Measurements from ENCODE around the gene TULP3.
A peak's percentile ranks its signal among the peaks of the same experiment; 100 is the strongest.

The TULP3 gene

DNA sequence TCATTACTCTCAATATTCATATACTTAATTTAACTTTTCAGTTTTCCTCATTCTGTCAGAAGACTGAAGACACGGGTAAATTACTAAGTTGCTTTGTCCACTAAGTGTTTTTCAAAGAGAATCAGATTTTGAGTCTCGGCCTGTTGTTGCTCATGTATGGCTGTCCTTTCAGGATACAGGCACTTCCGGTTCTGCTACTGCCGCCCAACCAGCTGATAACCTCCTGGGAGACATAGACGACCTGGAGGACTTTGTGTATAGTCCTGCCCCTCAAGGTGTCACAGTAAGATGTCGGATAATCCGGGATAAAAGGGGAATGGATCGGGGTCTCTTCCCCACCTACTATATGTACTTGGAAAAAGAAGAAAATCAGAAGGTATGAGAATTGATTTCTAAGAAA is 40.2 kb downstream of the TULP3 start:
- peak; percentile 49 for DNase-seq (ENCODE audit: low spot score)

DNA sequence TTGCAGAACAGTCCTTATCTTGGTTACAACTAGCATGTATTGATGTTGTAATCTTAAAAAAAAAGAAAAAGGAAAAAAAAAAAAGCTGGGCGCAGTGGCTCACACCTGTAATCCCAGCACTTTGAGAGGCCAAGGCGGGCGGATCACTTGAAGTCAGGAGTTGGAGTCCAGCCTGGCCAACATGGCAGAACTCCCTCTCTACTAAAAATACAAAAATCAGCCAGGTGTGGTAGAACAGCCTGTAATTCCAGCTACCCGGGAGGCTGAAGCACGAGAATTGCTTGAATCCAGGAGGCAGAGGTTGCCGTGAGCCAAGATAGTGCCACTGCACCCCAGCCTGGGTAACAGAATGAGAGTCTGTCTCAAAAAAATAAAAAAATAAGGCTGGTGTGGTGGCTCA is 42.9 kb downstream of the TULP3 start:
- DNase-seq (ENCODE audit: low spot score): no peak

DNA sequence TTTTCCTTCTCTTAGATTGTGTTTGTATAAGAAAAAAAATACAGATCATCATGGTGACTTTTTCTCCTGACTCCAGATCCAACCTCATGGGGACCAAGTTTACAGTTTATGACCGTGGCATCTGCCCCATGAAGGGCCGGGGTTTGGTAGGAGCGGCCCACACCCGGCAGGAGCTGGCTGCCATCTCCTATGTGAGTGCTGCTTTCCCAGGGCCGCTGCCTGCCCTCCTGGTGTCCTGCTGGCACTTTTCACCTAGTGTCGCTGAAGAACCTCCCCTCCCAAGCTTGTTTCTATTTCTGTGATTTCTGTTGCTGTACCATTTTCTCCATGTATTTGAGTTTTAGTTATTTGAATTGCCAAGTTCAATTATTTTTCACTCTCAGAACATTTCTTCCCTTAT is 43.7 kb downstream of the TULP3 start:
- DNase-seq (ENCODE audit: low spot score): no peak

DNA sequence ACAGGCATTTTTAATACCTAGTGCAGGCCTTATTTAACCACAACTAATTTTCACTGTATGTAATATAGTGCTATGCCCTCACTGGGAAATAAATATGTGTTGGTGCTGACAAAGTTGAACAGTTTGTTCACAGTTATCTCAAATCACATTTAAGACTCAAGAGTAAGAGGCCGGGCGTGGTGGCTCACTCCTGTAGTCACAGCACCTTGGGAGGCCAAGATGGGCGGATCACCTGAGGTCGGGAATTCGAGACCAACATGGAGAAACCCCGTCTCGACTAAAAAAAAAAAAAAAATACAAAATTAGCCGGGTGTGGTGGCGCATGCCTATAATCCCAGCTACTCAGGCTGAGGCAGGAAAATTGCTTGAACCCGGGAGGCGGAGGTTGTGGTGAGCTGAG is 45.6 kb downstream of the TULP3 start:
- DNase-seq (ENCODE audit: low spot score): no peak

DNA sequence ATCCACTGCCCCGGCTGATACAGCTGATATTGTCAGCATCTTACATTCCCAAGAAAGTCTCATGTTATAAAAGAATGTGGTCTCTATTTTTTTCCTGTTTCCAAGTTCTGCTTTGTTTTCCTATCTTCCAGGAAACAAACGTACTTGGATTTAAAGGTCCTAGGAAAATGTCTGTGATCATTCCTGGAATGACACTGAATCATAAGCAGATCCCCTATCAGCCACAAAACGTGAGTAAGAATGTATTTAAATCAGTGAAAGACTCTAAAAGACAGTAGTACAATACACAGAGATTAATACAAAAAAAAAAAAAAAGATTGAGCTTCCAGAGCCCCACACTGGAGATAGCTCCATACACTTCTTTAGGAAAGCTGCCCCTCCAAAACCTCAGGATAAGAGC is 46.8 kb downstream of the TULP3 start:
- no peak for DNase-seq (ENCODE audit: low spot score)

DNA sequence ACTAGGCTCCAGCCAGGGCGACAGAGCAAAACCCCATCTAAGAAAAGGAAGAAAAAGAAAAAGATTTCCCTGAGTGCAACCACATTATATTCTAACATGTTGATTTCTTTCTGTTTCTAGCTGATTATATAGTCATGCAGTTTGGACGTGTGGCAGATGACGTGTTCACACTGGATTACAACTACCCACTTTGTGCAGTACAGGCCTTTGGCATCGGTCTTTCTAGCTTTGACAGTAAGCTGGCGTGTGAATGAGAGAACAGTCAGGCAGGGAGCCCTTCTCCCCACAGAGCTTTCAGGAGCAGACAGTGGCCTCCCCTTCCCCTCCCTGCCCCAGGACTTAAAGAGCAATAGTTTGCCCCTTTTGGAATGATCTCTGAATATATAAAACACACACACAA is 48.5 kb downstream of the TULP3 start:
- DNase-seq (ENCODE audit: low spot score): no peak

DNA sequence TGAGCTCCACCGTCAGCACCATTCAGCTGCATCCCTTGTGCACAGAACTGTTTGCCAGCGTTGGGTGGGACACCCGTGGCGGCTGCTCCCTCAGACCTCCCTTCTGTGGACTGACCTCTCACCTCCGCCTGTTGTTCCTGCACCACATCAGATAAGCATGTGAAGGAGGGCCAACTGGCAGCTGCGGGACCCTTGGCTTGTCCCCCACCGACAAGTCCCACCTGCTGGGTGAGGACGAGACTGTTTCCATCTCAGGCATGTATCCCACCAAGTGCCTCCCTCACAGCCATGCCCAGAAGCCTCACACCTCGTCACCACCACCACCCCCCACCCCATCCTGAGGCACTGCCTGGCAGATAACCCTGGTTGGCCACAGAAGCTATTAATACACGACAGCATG is 49.9 kb downstream of the TULP3 start:
- no peak for DNase-seq (ENCODE audit: low spot score)

DNA sequence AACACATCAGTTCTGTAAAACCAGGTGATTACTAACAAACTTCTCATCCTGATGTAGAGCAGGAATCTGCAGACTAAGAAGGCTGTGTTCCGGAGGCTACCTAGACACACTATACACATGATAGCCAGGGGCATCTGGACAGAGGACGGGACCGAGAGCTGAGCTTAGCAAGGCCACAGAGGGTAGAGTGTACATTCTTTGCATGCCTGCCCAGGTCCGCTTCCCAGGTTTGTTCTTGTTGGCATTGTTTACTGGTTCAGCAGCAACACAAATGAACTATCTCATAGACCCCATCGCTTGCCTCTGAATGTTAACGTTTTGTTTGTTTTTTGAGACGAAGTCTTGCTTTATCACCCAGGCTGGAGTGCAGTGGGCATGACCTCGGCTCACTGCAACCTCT is 50.8 kb downstream of the TULP3 start:
- no peak for DNase-seq (ENCODE audit: low spot score)

DNA sequence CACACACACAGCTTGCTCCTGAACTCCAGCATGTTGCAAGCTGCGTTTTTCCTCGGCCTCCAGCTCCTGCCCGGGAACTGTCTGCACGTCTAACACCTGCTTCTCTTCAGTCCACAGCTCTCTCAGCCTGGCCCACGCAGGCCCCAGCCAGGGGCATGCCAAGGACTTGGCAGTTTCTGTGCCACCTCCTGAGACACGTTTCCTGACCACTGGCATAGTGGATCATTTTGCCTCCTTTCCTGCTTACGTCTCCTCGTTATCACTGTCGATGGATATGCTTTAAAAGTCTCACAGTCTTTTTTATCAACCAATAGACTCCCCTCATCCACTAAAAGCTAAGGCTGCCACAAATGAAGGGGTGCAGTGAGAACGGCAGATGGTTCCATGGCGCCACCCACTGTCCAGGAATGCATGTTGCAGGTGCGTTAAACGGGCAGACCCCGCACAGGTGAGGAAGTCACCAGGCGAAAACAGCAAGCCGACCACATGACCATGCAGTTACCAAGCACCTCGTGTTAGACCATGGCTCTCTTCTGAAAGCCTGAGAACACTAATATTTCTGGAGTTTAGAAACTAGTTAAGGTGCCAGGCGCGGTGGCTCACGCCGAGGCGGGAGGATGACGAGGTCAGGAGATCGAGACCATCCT is 53.8 kb downstream of the TULP3 start:
- no peak for DNase-seq (ENCODE audit: low spot score)

DNA sequence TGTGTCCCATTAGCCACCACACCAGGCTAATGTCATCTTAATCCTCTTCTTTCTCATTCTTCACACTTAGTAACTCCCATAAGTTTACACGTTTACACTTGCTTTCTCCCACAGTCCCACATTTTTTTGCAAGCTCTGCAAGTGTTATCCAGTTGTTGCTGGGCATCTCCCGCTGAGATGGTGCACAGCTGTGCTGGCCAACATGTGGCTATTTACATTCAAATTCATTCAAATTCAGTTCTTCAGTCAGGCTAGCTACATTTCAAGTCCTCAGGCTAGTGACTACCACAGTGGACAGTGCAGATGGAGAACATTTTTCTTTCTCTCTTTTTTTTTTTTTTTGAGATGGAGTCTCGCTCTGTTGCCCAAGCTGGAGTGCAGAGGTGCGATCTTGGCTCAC is 58.7 kb downstream of the TULP3 start:
- no peak for DNase-seq (ENCODE audit: low spot score)

DNA sequence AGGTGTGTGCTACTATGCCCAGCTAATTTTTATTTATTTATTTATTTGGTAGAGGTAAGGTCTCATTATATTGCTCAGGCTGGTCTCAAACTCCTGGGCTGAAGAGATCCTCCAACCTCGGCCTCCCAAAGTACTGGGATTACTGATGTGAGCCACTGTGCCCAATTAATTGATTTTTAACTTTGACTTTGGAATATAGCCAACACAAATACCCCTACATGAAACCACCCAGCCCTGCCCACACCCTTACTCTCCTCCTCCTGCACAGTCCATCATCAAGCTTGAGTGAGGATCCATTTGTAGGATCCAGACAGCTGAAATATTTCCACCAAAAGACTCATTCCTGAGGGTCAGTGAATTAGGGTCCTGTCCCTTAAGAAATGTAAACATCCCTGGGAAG is 65.2 kb downstream of the TULP3 start:
- no peak for DNase-seq (ENCODE audit: low spot score)

DNA sequence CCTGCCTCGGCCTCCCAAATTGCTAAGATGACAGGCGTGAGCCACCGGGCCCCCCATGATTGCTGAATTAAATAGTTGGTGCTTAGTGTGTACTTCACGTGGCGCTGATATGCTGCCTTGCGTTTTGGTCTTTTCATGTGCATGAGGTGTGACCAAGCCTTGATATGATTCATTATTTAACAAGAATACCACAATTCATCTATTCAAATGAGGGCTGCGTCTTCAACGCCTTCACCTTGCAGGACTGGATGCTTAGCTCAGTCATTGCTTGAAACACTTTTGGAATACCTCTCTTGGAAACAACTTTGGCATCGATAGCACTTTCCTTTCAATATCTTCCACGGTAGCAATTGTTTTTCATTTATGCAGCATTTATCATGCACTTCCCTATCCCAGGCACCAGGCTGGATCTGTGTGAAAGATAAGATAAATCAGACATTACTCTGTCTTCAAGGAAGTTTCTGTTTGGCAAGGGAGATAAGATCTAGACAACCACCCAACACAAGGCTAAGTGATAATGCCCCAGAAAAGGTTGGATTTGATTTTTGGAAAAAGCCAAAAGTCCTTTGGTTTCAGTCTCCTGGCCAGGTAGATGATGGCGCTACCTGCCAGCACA is 67.2 kb downstream of the TULP3 start:
- no peak for DNase-seq (ENCODE audit: low spot score)

DNA sequence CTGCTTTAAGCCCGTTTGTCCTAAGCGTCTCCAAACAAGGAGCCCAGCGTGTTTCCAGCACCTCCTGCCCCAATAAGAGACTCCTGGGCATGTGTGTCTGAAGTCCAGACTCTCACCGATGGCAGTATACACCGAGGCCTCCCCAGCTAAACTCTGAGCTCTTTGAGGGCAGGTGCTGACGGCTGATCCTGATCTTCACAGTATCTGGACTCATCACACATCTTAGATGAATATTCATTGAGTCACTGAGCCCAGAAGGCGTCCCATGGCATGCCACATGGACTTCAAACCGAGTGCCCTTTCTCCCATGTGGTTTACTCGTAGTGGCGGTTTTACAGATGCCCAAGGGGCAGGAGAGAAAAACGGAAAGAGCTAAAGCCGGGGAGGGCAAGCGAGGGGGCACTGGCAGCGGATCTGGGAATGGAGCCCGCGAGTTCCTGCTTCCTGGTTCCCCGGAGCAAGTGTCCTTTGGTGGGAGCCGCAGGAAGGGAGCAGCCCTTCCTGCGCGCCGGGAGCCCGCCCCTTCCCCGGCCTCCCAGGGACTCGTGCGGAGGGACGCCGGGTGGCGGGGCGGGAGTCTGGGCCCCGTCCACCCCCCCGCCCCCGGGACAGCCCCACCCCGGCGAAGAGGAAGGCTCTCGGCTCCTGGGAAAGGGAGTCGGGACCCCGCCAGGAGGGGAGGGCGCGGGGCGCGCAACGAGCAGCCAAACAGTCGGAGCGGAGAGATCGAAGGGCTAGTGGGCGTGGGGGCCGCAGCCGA is 67.9 kb downstream of the TULP3 start:
- peak; percentile 70 for DNase-seq (ENCODE audit: low spot score)

DNA sequence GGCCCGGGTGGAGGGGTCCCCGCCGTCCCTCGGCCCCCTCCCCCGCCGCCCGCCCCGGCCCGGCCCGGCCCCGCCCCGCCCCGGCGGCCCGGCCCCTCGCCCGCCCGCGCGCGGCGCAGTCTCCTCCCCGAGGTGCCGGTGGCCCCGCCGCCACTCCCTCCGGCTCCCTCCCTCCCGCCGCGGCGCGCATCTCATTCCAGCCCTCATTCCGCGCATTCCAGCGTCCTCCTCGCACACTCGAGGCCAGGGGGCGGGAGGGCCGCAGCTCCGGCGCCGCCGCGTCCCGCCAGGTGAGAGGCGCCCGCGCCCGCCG is 68.5 kb downstream of the TULP3 start, which contains the start of gene TEAD4:
Gene TEAD4, plus strand, starts transcription at position 206 of the 313 bp plus-strand sequence.
- DNase-seq (ENCODE audit: low spot score): no peak

DNA sequence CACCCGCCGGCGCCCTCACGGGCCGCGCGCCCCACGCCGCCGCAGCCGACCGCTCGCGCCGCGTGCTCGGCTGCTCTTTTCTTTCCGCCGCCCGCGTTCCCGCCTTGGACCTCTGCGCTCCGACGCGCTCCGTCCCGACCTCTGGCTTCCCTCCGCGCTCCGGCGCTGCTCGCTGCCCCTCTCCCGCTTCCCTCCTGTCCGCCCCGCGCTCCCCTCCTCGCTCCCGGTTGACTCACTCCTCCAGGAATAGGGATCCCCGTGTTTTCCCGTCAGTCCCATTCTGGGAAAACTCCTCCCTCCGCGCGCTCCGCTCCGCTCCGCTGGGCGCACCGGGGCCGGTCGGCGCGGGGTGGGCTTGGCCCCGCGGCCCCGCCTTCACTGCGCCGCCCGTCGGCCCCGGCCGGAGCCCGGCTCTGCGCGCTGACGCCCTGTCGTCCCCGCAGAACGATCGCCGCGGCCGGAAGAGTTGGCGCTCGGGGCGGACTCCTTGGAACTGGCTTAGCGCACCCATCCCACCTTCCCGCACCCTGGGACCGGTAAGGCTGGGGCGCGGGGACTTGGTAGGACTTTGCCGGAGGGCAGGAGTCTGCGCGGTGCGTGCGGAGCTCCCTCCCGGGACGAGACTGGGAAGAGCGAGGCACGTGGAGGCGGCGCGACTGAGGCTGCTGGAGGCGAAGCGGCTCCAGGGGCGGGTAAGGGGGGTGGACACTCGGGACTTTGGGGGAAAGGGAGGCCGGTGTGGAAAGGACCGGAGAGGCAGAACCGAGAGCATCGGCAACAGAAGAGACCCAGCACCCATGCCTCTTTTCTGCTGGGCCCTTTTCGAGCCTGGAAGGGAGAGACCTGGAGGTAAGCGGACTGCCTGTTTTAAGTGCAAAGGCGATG is 69.1 kb downstream of the TULP3 start:
- DNase-seq (ENCODE audit: low spot score): peak; percentile 60

DNA sequence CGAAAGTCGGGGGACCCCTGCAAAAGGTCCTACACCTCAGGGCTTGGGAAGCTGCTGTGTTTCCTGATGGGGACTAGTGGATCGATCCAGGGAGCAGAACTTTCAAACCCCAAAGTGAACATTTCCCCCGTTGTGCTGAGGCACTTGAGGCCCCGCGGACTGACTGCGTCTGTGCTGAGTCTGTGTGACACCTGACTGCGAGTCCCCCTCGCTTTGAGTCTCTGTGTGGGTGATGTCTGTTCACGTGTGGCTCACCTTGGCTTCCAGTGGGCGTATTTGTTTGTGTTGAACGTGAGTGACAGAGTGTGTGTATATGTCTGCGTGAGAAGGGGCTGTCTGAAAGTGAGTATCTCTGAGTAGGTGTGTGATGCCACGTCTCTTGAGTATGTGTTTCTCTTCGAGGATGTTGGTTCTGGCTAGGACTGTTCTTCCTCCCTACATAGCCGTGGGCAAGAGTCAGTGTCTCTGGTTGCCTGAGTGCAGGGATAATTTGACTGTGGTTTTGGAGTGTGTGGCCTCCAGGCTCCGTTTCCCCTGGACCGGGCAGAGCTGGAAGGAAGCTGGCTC is 69.8 kb downstream of the TULP3 start:
- peak; percentile 25 for DNase-seq (ENCODE audit: low spot score)

DNA sequence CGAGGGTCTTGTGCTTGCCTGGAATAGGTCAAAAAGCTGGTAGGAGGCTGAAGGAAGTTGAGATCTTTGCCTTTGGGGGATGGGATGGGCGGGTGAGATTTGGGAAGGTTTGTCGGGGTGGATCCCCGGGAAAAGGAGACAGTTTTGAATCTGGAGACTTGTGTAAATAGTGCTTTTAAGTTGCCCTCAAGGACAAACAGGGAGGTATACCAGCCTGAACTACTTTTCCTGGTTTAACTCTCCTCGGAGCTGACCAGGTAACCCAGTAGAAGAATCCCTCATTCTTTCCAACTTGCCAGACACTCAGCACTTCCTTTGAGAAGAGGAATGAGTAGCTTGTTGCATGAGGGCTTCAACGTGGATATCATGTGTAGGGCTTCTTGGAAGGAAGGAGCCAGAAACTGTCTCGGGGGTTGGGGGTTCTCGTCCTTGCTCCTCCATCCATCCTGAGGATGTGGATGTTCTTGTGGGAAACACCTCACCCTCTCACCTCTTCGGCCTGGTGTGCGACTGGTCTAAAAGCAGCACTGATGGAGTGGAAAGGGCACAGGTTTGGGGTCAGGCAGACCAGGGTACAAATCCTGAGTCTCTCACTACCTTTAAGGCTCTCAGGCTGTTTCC is 70.4 kb downstream of the TULP3 start:
- DNase-seq (ENCODE audit: low spot score): no peak

DNA sequence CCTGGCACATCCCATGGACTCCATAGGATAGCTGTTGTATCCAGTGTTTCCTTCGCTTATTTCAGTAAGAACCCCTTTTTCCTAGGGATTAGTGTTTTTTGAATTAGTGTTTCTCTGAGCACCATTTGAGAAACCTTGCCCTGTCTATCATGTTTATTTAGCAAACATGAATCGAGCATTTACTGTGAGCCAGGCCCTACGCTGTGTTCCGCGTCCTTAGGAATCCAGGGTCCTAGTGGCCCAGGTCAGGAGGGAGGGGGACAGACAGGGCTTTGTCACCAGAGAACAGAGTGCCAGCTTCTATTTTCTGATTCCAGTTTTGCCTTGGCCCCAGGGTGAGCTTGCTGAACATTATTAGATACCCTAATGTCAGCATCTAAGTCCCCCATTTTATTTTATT is 71.0 kb downstream of the TULP3 start:
- DNase-seq (ENCODE audit: low spot score): no peak

DNA sequence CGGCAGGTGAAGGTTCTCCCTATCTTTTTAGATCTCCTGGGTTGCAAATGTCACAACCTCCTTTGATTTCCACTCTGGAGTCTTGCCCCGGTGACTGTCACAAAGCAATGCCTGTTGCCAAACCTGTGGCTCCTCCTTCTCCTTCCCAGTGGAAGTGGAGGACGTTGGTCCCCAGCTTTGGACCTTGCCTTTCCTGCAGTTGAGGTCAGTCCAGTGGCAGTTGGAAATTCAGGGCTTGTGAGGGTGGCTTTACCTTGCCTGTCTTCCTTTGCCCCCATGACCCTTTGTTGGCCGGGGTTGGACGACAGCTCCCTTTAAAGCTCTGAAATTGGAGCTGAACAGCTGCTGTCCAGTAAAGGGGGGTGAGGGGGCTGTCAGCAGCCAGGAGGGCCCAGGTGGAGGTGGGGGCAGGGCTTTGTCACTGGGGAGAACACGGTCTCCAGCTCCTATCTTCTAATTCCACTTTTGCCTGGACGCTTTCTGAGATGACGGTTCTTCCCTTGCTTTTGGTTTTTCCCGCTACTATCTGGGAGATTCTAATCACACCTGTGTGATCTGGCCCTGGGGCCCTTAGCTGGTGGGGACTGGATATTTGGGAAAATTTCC is 72.6 kb downstream of the TULP3 start:
- peak; percentile 51 for DNase-seq (ENCODE audit: low spot score)

DNA sequence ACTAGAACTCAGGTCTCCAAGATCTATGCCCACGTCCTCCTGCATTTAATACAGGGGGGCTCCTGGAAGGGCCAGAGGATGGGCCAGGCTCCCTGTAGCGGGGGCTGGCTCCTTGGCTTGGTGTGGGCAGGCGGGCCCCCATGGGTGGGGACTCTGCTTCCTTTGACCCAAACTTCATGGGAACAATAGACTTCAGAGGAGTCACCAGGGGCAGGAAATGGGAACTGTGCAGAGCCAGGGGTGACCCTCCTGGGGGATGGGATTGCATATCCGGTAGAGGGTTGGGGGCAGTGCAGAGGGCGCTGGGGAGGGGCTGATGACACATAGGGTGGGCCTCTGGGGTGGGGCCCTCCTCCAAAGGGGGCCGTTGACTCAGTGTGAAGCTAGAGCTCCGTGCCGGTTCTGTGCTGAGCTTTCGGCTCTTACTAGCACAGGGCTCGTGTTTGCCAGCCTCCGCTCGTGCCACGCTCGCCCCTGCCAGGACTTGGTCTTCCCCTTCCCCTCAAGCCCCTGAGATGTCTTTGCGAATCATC is 73.1 kb downstream of the TULP3 start:
- DNase-seq (ENCODE audit: low spot score): peak; percentile 94

DNA sequence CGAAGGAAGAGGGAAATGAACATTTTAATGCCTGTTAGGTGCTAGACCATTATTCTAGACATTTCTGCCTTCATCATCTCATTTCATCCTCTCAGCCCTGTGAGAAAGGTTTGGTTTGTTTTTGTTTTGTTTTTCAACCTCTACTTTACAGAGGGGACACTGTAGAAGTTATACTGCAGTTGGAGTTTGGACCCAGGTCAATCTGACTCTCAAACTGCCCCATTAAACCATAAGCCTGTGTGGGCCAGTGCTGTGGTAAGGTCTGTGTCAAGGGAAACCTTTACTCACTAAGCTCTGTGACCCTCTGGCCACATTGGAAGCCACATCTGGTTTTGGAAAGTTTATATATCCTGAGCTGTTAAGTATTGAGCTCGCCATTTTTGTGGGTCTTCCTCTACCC is 77.0 kb downstream of the TULP3 start:
- no peak for DNase-seq (ENCODE audit: low spot score)

Data from kidney capillary endothelial cell (primary cell).